Osteoblast (primary cell): ENCODE measurements around the gene LRRC1. TPM values are rescaled to one million over a fixed set of nuclear protein-coding genes. Genes with fewer than 3 reads are reported as not detected.

Experiments
- DNase-seq: peaks from one replicate; pipeline ENCODE4 v3.0.0; 2011; ENCODE audit warnings: low spot score, mixed read lengths; ENCODE audit not compliant: insufficient read length; ENCODE audit errors: missing footprints
- H2AFZ ChIP-seq: 2 replicates; pipeline ENCODE4 v1.6.0; 2011; ENCODE audit warnings: mild to moderate bottlenecking, low read length
- H3K27ac ChIP-seq: 2 replicates; pipeline ENCODE4 v1.5.1; 2011; ENCODE audit warnings: mild to moderate bottlenecking, low read depth, low read length, moderate library complexity
- H3K27me3 ChIP-seq: 2 replicates; pipeline ENCODE4 v1.6.0; 2012; ENCODE audit warnings: mild to moderate bottlenecking, control low read depth, inconsistent platforms, low read length, moderate library complexity; ENCODE audit not compliant: insufficient read depth
- H3K36me3 ChIP-seq: 2 replicates; pipeline ENCODE4 v1.5.1; 2011; ENCODE audit warnings: mild to moderate bottlenecking, low read length, control low read depth, moderate library complexity; ENCODE audit not compliant: insufficient read depth
- H3K4me1 ChIP-seq: 2 replicates; pipeline ENCODE4 v1.5.1; 2011; ENCODE audit warnings: mild to moderate bottlenecking, low read length, control low read depth, moderate library complexity; ENCODE audit not compliant: insufficient read depth
- H3K4me2 ChIP-seq: 2 replicates; pipeline ENCODE4 v1.6.0; 2011; ENCODE audit warnings: mild to moderate bottlenecking, low read length; ENCODE audit not compliant: insufficient read depth
- H3K4me3 ChIP-seq: fragments of 200-600 bp; sonication (generic); 3 replicates; pipeline ENCODE4 v1.5.1; 2012; ENCODE audit warnings: mild to moderate bottlenecking, low read length, inconsistent platforms; ENCODE audit not compliant: insufficient read depth
- H3K79me2 ChIP-seq: 2 replicates; pipeline ENCODE4 v1.6.0; 2012; ENCODE audit warnings: mild to moderate bottlenecking, low read length, control low read depth, inconsistent platforms; ENCODE audit not compliant: insufficient read depth
- H3K9me3 ChIP-seq: 2 replicates; pipeline ENCODE4 v1.5.1; 2011; ENCODE audit warnings: low read depth, low read length, control low read depth
- H4K20me1 ChIP-seq: 2 replicates; pipeline ENCODE4 v1.6.0; 2012; ENCODE audit warnings: mild to moderate bottlenecking, low read length, control low read depth; ENCODE audit not compliant: insufficient read depth
- total RNA-seq: library from RNA; depleted of rRNA; stranded (reverse); fragments of >200 nt; gene quantifications from 2 replicates; pipeline ENCODE4 v1.2.3, GENCODE V29; 2012
- TF ChIP-seq, protein P1 (sequence below): IDR thresholded peaks from 2 replicates; pipeline ENCODE4 v1.5.1; 2011; ENCODE audit warnings: mild to moderate bottlenecking, low read depth, low read length, moderate library complexity; ENCODE audit errors: extremely low read depth

The LRRC1 gene
- total RNA-seq, 1 donor: 7.2 TPM

DNA sequence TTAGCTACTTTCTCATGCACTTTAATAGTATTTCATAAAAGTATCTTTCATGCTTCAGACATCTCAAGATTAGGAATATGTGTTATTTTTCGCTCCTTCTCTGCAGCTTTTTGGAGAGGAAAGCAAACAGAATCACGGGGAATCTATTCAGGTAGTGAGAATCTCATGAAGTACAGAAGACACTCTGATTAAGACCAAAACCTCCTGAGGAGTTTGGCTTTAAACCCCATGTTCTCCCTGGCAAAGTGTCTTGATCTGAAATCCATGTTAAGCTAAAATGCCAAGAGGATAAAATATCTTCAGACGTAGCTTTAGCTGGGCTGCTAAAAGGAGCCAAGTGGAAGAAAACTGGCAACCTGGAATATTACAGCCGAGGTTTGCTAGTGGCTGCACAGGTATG lies 149.3 kb downstream of the LRRC1 start:
- Histone ChIP-seq H3K36me3 (no peaks in the 10 kb centered on the region), H3K27ac (no peak overlapping the region), H3K9me3 (no peaks in the 10 kb centered on the region), H3K27me3 (peaks cover 5% of the 10 kb centered on the region), H3K4me1 (no peaks in the 10 kb centered on the region), H3K4me2 (no peak overlapping the region), H4K20me1 (no peaks in the 10 kb centered on the region), H2AFZ (no peak overlapping the region), H3K79me2 (no peaks in the 10 kb centered on the region), H3K4me3 (no peak overlapping the region)
- no peak for DNase-seq
- TF ChIP-seq, protein P1, sequence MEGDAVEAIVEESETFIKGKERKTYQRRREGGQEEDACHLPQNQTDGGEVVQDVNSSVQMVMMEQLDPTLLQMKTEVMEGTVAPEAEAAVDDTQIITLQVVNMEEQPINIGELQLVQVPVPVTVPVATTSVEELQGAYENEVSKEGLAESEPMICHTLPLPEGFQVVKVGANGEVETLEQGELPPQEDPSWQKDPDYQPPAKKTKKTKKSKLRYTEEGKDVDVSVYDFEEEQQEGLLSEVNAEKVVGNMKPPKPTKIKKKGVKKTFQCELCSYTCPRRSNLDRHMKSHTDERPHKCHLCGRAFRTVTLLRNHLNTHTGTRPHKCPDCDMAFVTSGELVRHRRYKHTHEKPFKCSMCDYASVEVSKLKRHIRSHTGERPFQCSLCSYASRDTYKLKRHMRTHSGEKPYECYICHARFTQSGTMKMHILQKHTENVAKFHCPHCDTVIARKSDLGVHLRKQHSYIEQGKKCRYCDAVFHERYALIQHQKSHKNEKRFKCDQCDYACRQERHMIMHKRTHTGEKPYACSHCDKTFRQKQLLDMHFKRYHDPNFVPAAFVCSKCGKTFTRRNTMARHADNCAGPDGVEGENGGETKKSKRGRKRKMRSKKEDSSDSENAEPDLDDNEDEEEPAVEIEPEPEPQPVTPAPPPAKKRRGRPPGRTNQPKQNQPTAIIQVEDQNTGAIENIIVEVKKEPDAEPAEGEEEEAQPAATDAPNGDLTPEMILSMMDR: no peak

DNA sequence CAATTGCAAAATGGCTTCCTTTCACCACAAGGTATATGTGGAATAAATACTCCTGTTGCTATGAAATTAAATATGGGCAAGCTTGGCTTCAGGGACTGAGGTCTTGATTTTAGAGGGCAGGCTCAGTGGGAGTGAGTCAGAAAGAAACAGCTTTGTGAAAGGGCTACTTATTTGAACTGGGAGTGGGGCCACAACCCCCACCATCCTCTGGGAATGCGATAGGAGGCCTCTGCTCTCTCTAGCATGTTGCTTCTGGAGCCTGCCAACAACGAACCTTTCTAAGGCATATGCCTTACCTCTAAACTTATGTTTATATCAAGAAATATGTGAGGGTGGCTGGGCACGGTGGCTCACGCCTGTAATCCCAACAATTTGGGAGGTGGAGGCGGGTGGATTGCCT lies 149.7 kb downstream of the LRRC1 start:
- H3K4me2 ChIP-seq: no peak overlapping the region
- no peaks in the 10 kb centered on the region for H3K79me2 ChIP-seq
- H3K27ac ChIP-seq: no peak overlapping the region
- H3K27me3 ChIP-seq: peaks cover 5% of the 10 kb centered on the region
- H2AFZ ChIP-seq: no peak overlapping the region
- TF ChIP-seq, protein P1: no peak
- no peak overlapping the region for H3K4me3 ChIP-seq
- H3K9me3 ChIP-seq: no peaks in the 10 kb centered on the region
- no peaks in the 10 kb centered on the region for H4K20me1 ChIP-seq
- H3K4me1 ChIP-seq: no peaks in the 10 kb centered on the region
- no peaks in the 10 kb centered on the region for H3K36me3 ChIP-seq
- no peak for DNase-seq

DNA sequence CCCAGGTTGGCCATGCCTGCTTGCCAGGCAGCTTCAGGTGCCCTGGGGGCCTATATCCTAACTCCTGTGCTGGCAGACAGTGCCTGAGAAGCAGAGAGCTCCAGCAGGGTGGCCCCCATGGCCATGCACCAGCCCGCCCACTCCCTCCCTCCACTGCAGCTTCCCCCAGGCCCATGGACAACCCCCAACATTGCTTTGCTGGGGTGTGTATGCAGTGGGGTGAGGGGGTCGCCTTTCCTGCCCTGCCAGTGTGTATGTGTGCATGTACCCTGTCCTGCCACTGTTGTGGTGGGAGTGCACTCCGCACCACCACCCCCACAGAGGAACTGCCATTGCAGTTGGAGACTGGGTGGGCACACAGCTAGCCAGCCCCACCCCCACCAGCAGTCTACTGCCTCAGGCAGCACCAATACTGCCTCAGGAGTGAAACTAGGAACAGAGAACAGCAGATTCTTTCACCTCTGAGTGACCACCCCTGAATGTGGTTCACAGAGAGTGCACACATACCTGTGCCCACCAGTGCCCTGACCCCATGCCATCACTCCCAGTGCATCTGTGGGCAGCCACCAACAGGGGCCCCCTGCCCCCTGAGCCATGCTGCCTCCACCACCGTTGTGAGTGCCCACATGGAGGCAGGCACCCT lies 151.1 kb downstream of the LRRC1 start:
- H3K4me1 ChIP-seq: no peaks in the 10 kb centered on the region
- TF ChIP-seq, protein P1: no peak
- H3K27ac ChIP-seq: no peak overlapping the region
- no peak overlapping the region for H2AFZ ChIP-seq
- no peak overlapping the region for H3K4me2 ChIP-seq
- H3K4me3 ChIP-seq: no peak overlapping the region
- no peaks in the 10 kb centered on the region for H4K20me1 ChIP-seq
- H3K9me3 ChIP-seq: no peaks in the 10 kb centered on the region
- peaks cover 2% of the 10 kb centered on the region for H3K27me3 ChIP-seq
- H3K36me3 ChIP-seq: no peaks in the 10 kb centered on the region
- no peaks in the 10 kb centered on the region for H3K79me2 ChIP-seq
- DNase-seq: no peak

DNA sequence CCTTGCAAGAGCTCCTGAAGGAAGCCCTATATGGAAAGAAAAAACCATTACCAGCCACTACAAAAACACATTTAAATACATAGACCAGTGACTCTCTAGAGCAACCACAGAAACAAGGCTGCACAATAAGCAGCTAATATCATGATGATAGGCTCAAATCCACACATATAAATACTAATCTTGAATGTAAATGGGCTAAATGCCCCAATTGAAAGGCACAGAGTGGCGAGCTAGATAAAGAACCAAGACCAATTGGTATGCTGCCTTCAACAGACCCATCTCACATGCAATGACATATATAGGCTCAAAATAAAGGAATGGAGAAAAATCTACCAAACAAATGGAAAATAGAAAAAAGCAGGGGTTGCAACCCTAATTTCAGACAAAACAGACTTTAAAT lies 153.0 kb downstream of the LRRC1 start:
- no peaks in the 10 kb centered on the region for H3K9me3 ChIP-seq
- no peak for DNase-seq
- H3K27ac ChIP-seq: no peak overlapping the region
- no peaks in the 10 kb centered on the region for H3K36me3 ChIP-seq
- no peaks in the 10 kb centered on the region for H4K20me1 ChIP-seq
- no peaks in the 10 kb centered on the region for H3K27me3 ChIP-seq
- H3K4me3 ChIP-seq: no peak overlapping the region
- TF ChIP-seq, protein P1: no peak
- no peak overlapping the region for H3K4me2 ChIP-seq
- no peaks in the 10 kb centered on the region for H3K79me2 ChIP-seq
- H2AFZ ChIP-seq: no peak overlapping the region
- H3K4me1 ChIP-seq: no peaks in the 10 kb centered on the region
